ENCODE results near the gene SMPX. TPM values are rescaled to one million over a fixed set of nuclear protein-coding genes. Genes with fewer than 3 reads are reported as not detected.

The SMPX gene
- total RNA-seq, 2 donors from 2014 or later, result not detected

- no peak overlapping the region for H3K27ac ChIP-seq
- H3K4me3 ChIP-seq, result no peak overlapping the region
- TF ChIP-seq POLR2A (IDR thresholded peaks at IDR 0.05), result no peak
- TF ChIP-seq, protein P1, sequence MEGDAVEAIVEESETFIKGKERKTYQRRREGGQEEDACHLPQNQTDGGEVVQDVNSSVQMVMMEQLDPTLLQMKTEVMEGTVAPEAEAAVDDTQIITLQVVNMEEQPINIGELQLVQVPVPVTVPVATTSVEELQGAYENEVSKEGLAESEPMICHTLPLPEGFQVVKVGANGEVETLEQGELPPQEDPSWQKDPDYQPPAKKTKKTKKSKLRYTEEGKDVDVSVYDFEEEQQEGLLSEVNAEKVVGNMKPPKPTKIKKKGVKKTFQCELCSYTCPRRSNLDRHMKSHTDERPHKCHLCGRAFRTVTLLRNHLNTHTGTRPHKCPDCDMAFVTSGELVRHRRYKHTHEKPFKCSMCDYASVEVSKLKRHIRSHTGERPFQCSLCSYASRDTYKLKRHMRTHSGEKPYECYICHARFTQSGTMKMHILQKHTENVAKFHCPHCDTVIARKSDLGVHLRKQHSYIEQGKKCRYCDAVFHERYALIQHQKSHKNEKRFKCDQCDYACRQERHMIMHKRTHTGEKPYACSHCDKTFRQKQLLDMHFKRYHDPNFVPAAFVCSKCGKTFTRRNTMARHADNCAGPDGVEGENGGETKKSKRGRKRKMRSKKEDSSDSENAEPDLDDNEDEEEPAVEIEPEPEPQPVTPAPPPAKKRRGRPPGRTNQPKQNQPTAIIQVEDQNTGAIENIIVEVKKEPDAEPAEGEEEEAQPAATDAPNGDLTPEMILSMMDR (IDR thresholded peaks at IDR 0.05), result no peak
- H3K36me3 ChIP-seq (replicated peaks in 1 of 2; ENCODE audit: insufficient read depth in 1 of 2, low read depth in 2 of 2), result no peaks in the 10 kb centered on the region
- intact Hi-C loops (cut with DNase I), result no loop called here
- DNase-seq, result no peak
- no peak for ATAC-seq
- H3K27me3 ChIP-seq, result no peaks in the 10 kb centered on the region
- H3K4me1 ChIP-seq, result no peaks in the 10 kb centered on the region
- WGBS, 2 donors, result 55 to 67% methylated on average over 3 of the region's 3 CpGs
- no peaks in the 10 kb centered on the region for H3K9me3 ChIP-seq
Measured at GRCh38 chrX:21699136-21699535, 58.8 kb downstream of the SMPX start.

DNA sequence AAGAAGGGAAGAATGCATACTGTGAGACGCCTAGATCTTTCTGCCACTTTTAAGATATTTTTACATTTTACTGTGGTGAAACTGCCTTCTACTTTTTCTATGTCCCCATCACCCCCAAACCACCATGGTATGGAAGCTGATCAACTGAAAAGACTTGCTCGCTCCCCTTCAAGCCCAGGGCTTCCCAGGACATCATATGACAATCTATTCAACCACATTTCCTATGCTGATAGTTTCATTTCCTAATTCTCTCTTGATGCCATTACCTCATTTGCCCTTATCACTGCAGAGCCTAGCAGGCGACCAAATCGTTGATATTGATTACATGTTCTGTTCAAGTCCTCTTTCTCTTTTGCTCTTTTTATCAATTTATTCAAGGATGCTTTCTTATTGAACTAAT, 59.6 kb downstream of the SMPX start:
- H3K9me3 ChIP-seq, result no peaks in the 10 kb centered on the region
- H3K27ac ChIP-seq, result no peak overlapping the region
- no peaks in the 10 kb centered on the region for H3K36me3 ChIP-seq (replicated peaks in 1 of 2; ENCODE audit: insufficient read depth in 1 of 2, low read depth in 2 of 2)
- DNase-seq, result no peak
- intact Hi-C loops (cut with DNase I), result no loop called here
- ATAC-seq, result no peak
- no peak overlapping the region for H3K4me3 ChIP-seq
- 43 to 62% methylated on average over 4 of the region's 4 CpGs for WGBS, 2 donors
- H3K27me3 ChIP-seq, result no peaks in the 10 kb centered on the region
- TF ChIP-seq, protein P1 (IDR thresholded peaks at IDR 0.05), result no peak
- TF ChIP-seq POLR2A (IDR thresholded peaks at IDR 0.05), result no peak
- no peaks in the 10 kb centered on the region for H3K4me1 ChIP-seq

GRCh38 chrX:21691512-21692018, 66.4 kb downstream of the SMPX start:
- ATAC-seq (no peak), DNase-seq (no peak)
- no peak overlapping the region for H3K27ac ChIP-seq
- 76 to 89% methylated on average over 3 of the region's 3 CpGs for WGBS, 2 donors
- H3K4me3 ChIP-seq, result no peak overlapping the region
- no peak for TF ChIP-seq POLR2A (IDR thresholded peaks at IDR 0.05)
- TF ChIP-seq, protein P1 (IDR thresholded peaks at IDR 0.05), result no peak
- intact Hi-C loops (cut with DNase I), result no loop called here
- no peaks in the 10 kb centered on the region for H3K9me3 ChIP-seq
- H3K4me1 ChIP-seq, result no peaks in the 10 kb centered on the region
- no peaks in the 10 kb centered on the region for H3K36me3 ChIP-seq (replicated peaks in 1 of 2; ENCODE audit: insufficient read depth in 1 of 2, low read depth in 2 of 2)
- no peaks in the 10 kb centered on the region for H3K27me3 ChIP-seq

DNA sequence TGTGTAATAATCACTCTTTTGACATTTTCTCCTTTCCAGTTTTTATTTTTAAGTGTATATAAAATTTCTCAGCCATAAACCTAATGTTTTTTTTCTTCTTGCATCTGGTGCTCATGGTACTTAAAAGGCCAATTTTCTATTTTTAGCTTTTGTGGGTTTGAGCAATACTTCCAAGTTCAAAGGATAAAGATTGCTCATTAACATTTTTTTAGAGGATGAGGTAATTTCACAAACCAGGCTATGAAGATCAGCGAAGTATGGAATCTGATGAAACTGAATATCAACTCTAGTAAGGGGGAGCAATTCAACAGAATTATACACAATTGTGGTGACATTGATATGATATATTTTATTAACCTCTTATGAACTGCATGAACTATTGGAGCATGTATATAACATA, 74.0 kb downstream of the SMPX start:
- WGBS, 2 donors, result 65 to 78% methylated on average over 1 of the region's 1 CpG
- Histone ChIP-seq H3K4me1 (no peaks in the 10 kb centered on the region), H3K36me3 (replicated peaks in 1 of 2; ENCODE audit: insufficient read depth in 1 of 2, low read depth in 2 of 2) (no peaks in the 10 kb centered on the region), H3K27me3 (no peaks in the 10 kb centered on the region), H3K4me3 (no peak overlapping the region), H3K9me3 (no peaks in the 10 kb centered on the region), H3K27ac (no peak overlapping the region)
- no peak for DNase-seq
- no peak for ATAC-seq
- intact Hi-C loops (cut with DNase I), result no loop called here
- no peak for TF ChIP-seq POLR2A (IDR thresholded peaks at IDR 0.05)
- TF ChIP-seq, protein P1 (IDR thresholded peaks at IDR 0.05), result no peak

DNA sequence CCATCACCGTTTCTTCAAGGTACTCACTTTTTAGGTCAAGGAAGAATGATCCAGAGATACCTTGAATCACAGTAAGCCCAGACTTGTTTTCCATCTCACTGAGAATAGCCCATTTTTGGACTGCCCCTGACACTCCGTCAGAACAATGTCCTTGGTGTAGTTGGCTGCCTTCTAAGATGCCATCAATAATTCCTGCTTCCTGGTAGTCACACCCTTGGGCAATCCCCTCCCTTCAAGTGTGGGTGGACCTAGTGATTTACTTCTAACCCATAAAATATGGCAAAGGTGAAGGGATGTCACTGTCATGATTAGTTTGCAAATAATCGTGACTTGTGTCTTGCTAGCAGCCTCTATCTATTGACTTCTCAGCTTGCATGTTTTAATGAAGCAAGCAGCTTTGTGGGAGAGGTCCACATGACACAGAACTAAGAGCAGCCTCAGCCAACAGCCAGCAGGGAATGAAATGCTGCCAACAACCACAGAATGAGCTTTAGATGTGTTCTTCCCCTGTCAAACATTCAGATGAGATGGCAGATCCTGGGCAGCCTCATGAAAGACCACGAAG, 79.8 kb downstream of the SMPX start:
- no peak overlapping the region for H3K4me3 ChIP-seq
- no peaks in the 10 kb centered on the region for H3K4me1 ChIP-seq
- ATAC-seq (no peak), DNase-seq (no peak)
- H3K27ac ChIP-seq, result no peak overlapping the region
- intact Hi-C loops (cut with DNase I), result no loop called here
- H3K36me3 ChIP-seq (replicated peaks in 1 of 2; ENCODE audit: insufficient read depth in 1 of 2, low read depth in 2 of 2), result no peaks in the 10 kb centered on the region
- no peaks in the 10 kb centered on the region for H3K9me3 ChIP-seq
- WGBS, 2 donors, result 46 to 48% methylated on average over 4 of the region's 4 CpGs
- H3K27me3 ChIP-seq, result no peaks in the 10 kb centered on the region
- TF ChIP-seq, protein P1 (IDR thresholded peaks at IDR 0.05), result no peak
- TF ChIP-seq POLR2A (IDR thresholded peaks at IDR 0.05), result no peak
